B cell (primary cell): Measurements from ENCODE around the gene CCDC186. TPM values are rescaled to one million over a fixed set of nuclear protein-coding genes. Genes with fewer than 3 reads are reported as not detected.

Experiments
- ATAC-seq: fragments of 200-7000 bp; cut with Tn5 transposase; one replicate; pipeline ENCODE4 v1.10.0; 2021; ENCODE audit warnings: low read depth, mild to moderate bottlenecking, moderate number of reproducible peaks, moderate library complexity
- CTCF ChIA-PET: fragments of 350-600 bp; sonication (Branson Sonifier 250); formaldehyde crosslinking; loops from one replicate; lab custom pipeline; 2021; ENCODE audit warnings: antibody characterized with exemption, inconsistent platforms; lab: Charles Lee
- POLR2A ChIA-PET: fragments of 350-600 bp; sonication (Branson Sonifier 250); formaldehyde crosslinking; loops from one replicate; lab custom pipeline; 2021; ENCODE audit warnings: antibody characterized with exemption; lab: Charles Lee
- DNase-seq: peaks from one replicate; pipeline ENCODE4 v3.0.0; 2013
- H2AFZ ChIP-seq: 2 replicates; pipeline ENCODE4 v1.6.1; 2012; ENCODE audit warnings: mild to moderate bottlenecking, low read depth, low read length; ENCODE audit not compliant: insufficient read depth, poor library complexity, severe bottlenecking
- H3K27ac ChIP-seq, 2 donors: 1 replicate in 1 of 2; 2 replicates in 1 of 2; pipeline ENCODE4 v1.5.1; 2012 to 2013; ENCODE audit warnings: low read length in 2 of 2, mild to moderate bottlenecking in 2 of 2, moderate library complexity in 1 of 2
- H3K27me3 ChIP-seq, 4 experiments: fragments of 200-600 bp in 1 of 4; sonication (generic) in 1 of 4; replicated peaks in 1 of 4; 1 replicate in 2 of 4; 2 replicates in 2 of 4; pipeline versions ENCODE4 v1.6.1 to v1.7.0; 2013 to 2016; ENCODE audit warnings: low read length in 3 of 4, mild to moderate bottlenecking in 2 of 4, mixed read lengths in 1 of 4, moderate library complexity in 1 of 4; ENCODE audit not compliant: insufficient read depth in 4 of 4, control insufficient read depth in 3 of 4; ENCODE audit errors: control extremely low read depth in 1 of 4
- H3K36me3 ChIP-seq, 2 experiments: replicated peaks in 1 of 2; 1 replicate in 1 of 2; 2 replicates in 1 of 2; pipeline versions ENCODE4 v1.6.1 to v1.7.1; 2013; ENCODE audit warnings: low read length in 1 of 2; ENCODE audit not compliant: insufficient read depth in 2 of 2, control insufficient read depth in 1 of 2; ENCODE audit errors: control extremely low read depth in 1 of 2, extremely low read depth in 1 of 2
- H3K4me1 ChIP-seq, 2 donors: fragments of 200-600 bp in 1 of 2; sonication (generic) in 1 of 2; 1 replicate in 1 of 2; 2 replicates in 1 of 2; pipeline versions ENCODE4 v1.5.1 to v1.6.1; 2013 to 2017; ENCODE audit warnings: low read length in 2 of 2; ENCODE audit not compliant: control insufficient read depth in 2 of 2, insufficient read depth in 2 of 2
- H3K4me2 ChIP-seq: replicated peaks from 2 replicates; pipeline ENCODE3; 2012; ENCODE audit warnings: mild to moderate bottlenecking, low read depth, low read length; ENCODE audit not compliant: poor library complexity, severe bottlenecking
- H3K4me3 ChIP-seq, 5 experiments: fragments of 200-600 bp in 1 of 5; sonication (generic) in 1 of 5; 1 replicate in 3 of 5; 2 replicates in 2 of 5; pipeline versions ENCODE4 v1.5.1 to v1.7.0; 2011 to 2016; ENCODE audit warnings: low read length in 4 of 5, mild to moderate bottlenecking in 4 of 5, low read depth in 2 of 5, control low read depth in 1 of 5, moderate library complexity in 1 of 5; ENCODE audit not compliant: insufficient read depth in 1 of 5; ENCODE audit errors: control extremely low read depth in 1 of 5, extremely low read depth in 1 of 5
- H3K79me2 ChIP-seq: fragments of 200-600 bp; sonication (generic); one replicate; pipeline ENCODE4 v1.6.0; 2016; ENCODE audit warnings: low read length; ENCODE audit not compliant: control insufficient read depth, insufficient read depth
- H3K9ac ChIP-seq: fragments of 200-600 bp; sonication (generic); 2 replicates; pipeline ENCODE4 v1.6.1; 2017; ENCODE audit warnings: mild to moderate bottlenecking, low read length, moderate library complexity
- H3K9me3 ChIP-seq, 3 donors: one replicate each; pipeline versions ENCODE4 v1.6.1 to v1.7.1; 2013; ENCODE audit warnings: low read length in 2 of 3; ENCODE audit not compliant: control insufficient read depth in 2 of 3, insufficient read depth in 1 of 3; ENCODE audit errors: control extremely low read depth in 1 of 3
- H4K20me1 ChIP-seq: 2 replicates; pipeline ENCODE4 v1.6.0; 2012; ENCODE audit warnings: mild to moderate bottlenecking, low read length; ENCODE audit not compliant: insufficient read depth, control insufficient read depth, poor library complexity, severe bottlenecking
- H3K27ac Mint-ChIP-seq: one replicate; pipeline ENCODE4 v1.8.0; 2021; ENCODE audit warnings: mixed read lengths
- H3K27me3 Mint-ChIP-seq: one replicate; pipeline ENCODE4 v1.8.0; 2021; ENCODE audit warnings: mixed read lengths
- H3K4me1 Mint-ChIP-seq: one replicate; pipeline ENCODE4 v1.8.0; 2021; ENCODE audit warnings: mixed read lengths
- H3K4me3 Mint-ChIP-seq: one replicate; pipeline ENCODE4 v1.8.0; 2021; ENCODE audit warnings: mixed read lengths
- H3K9me3 Mint-ChIP-seq: one replicate; pipeline ENCODE4 v1.8.0; 2022; ENCODE audit warnings: mixed read lengths; ENCODE audit not compliant: insufficient read depth
- EZH2 ChIP-seq: IDR thresholded peaks from 2 replicates; pipeline ENCODE4 v1.6.1; 2012; ENCODE audit warnings: borderline replicate concordance, low read depth, mild to moderate bottlenecking, moderate library complexity, low read length; ENCODE audit not compliant: insufficient read depth, poor library complexity, severe bottlenecking
- WGBS: methylation state at CpG from one replicate; pipeline ENCODE4 v1.1.5; 2013; ENCODE audit warnings: missing lambda C conversion rate; ENCODE audit not compliant: insufficient coverage; 5-methylcytosine and 5-hydroxymethylcytosine counted together
- intact Hi-C: fragments of 100-400 bp; cut with micrococcal nuclease; formaldehyde crosslinking; loops from one replicate; pipeline ENCODE4 v1.10.0; 2022
- polyA plus RNA-seq: library from polyadenylated mRNA; depleted of rRNA; stranded (reverse); fragments of >200 nt; gene quantifications from 2 replicates; pipeline ENCODE4 v1.2.3, GENCODE V29; 2012
- total RNA-seq, 2 donors: library from RNA; stranded (reverse); fragments of 120-200 nt in 1 of 2; gene quantifications; 1 replicate in 1 of 2; 2 replicates in 1 of 2; pipeline versions ENCODE4 v1.2.3 to v1.2.4, GENCODE V29; 2013 to 2022
- TF ChIP-seq, protein P1 (sequence below): fragments of 200-600 bp; IDR thresholded peaks from one replicate; pipeline ENCODE4 v1.8.0; 2022; ENCODE audit warnings: antibody characterized with exemption, mild to moderate bottlenecking

CCDC186 gene
- total and polyA plus RNA-seq, 2 donors (not counting 1 experiment from before 2014, with no cell fraction given): 8.0 to 33.8 TPM

DNA sequence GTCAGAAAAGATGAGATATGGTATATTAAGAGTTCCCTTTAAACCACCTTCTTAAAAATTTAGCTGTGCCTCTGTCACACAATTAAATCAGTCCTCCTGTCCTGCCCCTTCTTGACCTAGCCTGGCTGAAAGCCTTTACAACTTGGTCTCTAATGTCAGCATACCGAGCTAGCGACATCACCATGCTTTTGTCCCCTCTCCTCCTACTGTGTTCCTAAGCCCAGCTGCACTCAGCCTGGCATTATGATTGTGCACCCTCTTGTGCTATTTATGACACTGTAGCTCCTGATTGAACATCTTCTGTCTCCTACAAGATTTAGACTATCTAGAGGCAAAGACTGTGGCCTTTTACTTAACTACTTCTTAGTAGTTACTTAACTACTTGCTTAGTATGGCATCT, 34.3 kb upstream of the CCDC186 start:
- TF ChIP-seq, protein P1, sequence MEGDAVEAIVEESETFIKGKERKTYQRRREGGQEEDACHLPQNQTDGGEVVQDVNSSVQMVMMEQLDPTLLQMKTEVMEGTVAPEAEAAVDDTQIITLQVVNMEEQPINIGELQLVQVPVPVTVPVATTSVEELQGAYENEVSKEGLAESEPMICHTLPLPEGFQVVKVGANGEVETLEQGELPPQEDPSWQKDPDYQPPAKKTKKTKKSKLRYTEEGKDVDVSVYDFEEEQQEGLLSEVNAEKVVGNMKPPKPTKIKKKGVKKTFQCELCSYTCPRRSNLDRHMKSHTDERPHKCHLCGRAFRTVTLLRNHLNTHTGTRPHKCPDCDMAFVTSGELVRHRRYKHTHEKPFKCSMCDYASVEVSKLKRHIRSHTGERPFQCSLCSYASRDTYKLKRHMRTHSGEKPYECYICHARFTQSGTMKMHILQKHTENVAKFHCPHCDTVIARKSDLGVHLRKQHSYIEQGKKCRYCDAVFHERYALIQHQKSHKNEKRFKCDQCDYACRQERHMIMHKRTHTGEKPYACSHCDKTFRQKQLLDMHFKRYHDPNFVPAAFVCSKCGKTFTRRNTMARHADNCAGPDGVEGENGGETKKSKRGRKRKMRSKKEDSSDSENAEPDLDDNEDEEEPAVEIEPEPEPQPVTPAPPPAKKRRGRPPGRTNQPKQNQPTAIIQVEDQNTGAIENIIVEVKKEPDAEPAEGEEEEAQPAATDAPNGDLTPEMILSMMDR: no peak
- DNase-seq (no peak), ATAC-seq (no peak)
- no peak overlapping the region for H3K27ac ChIP-seq
- ChIA-PET CTCF (no interaction called here), POLR2A (no interaction called here)
- H3K4me1 ChIP-seq: no peaks in the 10 kb centered on the region
- no peak overlapping the region for H3K4me3 ChIP-seq
- no peaks in the 10 kb centered on the region for H4K20me1 ChIP-seq
- H3K27me3 ChIP-seq: peaks cover 0 to 5% (median 0%) of the 10 kb centered on the region in 4 experiments
- WGBS: 100% methylated on average over 2 of the region's 2 CpGs
- no peak overlapping the region for H2AFZ ChIP-seq
- intact Hi-C loops: no loop called here
- H3K9ac ChIP-seq: no peak overlapping the region
- Mint-ChIP-seq H3K4me3 (no peak overlapping the region), H3K27ac (no peak overlapping the region), H3K27me3 (peaks cover 11% of the 10 kb centered on the region), H3K4me1 (no peaks in the 10 kb centered on the region), H3K9me3 (no peaks in the 10 kb centered on the region)
- H3K9me3 ChIP-seq: no peaks in the 10 kb centered on the region
- H3K4me2 ChIP-seq: no peak overlapping the region
- H3K79me2 ChIP-seq: no peaks in the 10 kb centered on the region
- H3K36me3 ChIP-seq: no peaks in the 10 kb centered on the region

DNA sequence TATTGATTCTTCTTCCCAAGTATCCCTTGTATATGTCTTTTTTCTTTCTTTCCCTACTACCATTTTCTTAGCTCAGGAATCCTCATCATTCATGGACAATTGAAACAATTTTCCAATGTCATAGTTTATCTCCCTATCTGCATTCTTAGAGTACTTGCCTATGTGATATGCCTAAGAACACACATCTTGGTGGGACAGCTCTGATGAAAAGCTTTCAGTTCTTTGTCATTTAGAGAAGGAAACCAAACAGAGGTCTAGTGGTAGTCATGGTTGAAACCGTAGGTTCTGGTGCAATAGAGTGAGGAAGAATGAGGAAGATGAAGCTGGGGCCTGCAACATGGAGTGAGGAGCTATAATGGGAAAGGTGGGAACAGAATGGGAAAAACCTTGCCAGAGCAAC, 33.3 kb upstream of the CCDC186 start:
- H3K27ac Mint-ChIP-seq: no peak overlapping the region
- Histone ChIP-seq H2AFZ (no peak overlapping the region), H3K27me3 (peaks cover 0 to 5% (median 0%) of the 10 kb centered on the region in 4 experiments), H3K9me3 (no peaks in the 10 kb centered on the region), H3K4me3 (no peak overlapping the region), H3K27ac (no peak overlapping the region), H3K9ac (no peak overlapping the region), H4K20me1 (no peaks in the 10 kb centered on the region), H3K36me3 (no peaks in the 10 kb centered on the region), H3K4me1 (no peaks in the 10 kb centered on the region), H3K4me2 (no peak overlapping the region), H3K79me2 (no peaks in the 10 kb centered on the region)
- DNase-seq (no peak), ATAC-seq (no peak)
- no peak for TF ChIP-seq EZH2
- TF ChIP-seq, protein P1: no peak
- intact Hi-C loops: no loop called here
- WGBS: 83% methylated on average over 1 of the region's 1 CpG
- no peak overlapping the region for H3K4me3 Mint-ChIP-seq
- H3K27me3 Mint-ChIP-seq: peaks cover 17% of the 10 kb centered on the region
- H3K9me3 Mint-ChIP-seq: no peaks in the 10 kb centered on the region
- H3K4me1 Mint-ChIP-seq: no peaks in the 10 kb centered on the region
- POLR2A ChIA-PET: no interaction called here
- CTCF ChIA-PET: no interaction called here
